ENCODE results near the gene RIMBP2.

The RIMBP2 gene

GRCh38 chr12:130414381-130414780, 301.7 kb downstream of the RIMBP2 start (continued):
- TF ChIP-seq ZSCAN5A (tag by site-specific recombination; IDR thresholded peaks at IDR 0.05) = no peak
- TF ChIP-seq ZNF837 (tag by site-specific recombination; IDR thresholded peaks at IDR 0.05) = no peak
- TF ChIP-seq ZNF140 (tag by site-specific recombination; IDR thresholded peaks at IDR 0.05) = no peak
- TF ChIP-seq AEBP2 (tag by site-specific recombination; IDR thresholded peaks at IDR 0.05; ENCODE audit: borderline replicate concordance) = no peak
- TF ChIP-seq ZNF416 (tag by site-specific recombination; IDR thresholded peaks at IDR 0.05) = no peak
- TF ChIP-seq, protein P1, sequence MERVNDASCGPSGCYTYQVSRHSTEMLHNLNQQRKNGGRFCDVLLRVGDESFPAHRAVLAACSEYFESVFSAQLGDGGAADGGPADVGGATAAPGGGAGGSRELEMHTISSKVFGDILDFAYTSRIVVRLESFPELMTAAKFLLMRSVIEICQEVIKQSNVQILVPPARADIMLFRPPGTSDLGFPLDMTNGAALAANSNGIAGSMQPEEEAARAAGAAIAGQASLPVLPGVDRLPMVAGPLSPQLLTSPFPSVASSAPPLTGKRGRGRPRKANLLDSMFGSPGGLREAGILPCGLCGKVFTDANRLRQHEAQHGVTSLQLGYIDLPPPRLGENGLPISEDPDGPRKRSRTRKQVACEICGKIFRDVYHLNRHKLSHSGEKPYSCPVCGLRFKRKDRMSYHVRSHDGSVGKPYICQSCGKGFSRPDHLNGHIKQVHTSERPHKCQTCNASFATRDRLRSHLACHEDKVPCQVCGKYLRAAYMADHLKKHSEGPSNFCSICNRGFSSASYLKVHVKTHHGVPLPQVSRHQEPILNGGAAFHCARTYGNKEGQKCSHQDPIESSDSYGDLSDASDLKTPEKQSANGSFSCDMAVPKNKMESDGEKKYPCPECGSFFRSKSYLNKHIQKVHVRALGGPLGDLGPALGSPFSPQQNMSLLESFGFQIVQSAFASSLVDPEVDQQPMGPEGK (tag by site-specific recombination; IDR thresholded peaks at IDR 0.05) = no peak
- TF ChIP-seq ZNF302 (tag by site-specific recombination; IDR thresholded peaks at IDR 0.05; ENCODE audit: low read depth) = no peak

GRCh38 chr12:130413909-130414308, 302.2 kb downstream of the RIMBP2 start:
- Histone ChIP-seq H3K27ac (ENCODE audit: extremely low read depth, low read depth, low read length) (no peak overlapping the region), H3K4me3 (ENCODE audit: low read depth, low read length) (no peak overlapping the region), H3K36me3 (ENCODE audit: control insufficient read depth in 2 of 2, insufficient read depth in 1 of 2, low read length in 2 of 2) (no peaks in the 10 kb centered on the region), H3K9me3 (ENCODE audit: control insufficient read depth, insufficient read depth, low read depth, low read length) (no peaks in the 10 kb centered on the region), H3K4me1 (ENCODE audit: control insufficient read depth, insufficient read depth, low read length) (no peaks in the 10 kb centered on the region)
- ChIA-PET CTCF (no interaction called here), POLR2A (no interaction called here)
- no peak for TF ChIP-seq ZBTB6 (tag by site-specific recombination; IDR thresholded peaks at IDR 0.05)
- no peak for TF ChIP-seq ZNF785 (tag by site-specific recombination; IDR thresholded peaks at IDR 0.05)
- TF ChIP-seq ZNF747 (tag by site-specific recombination; IDR thresholded peaks at IDR 0.05) = no peak
- no peak for TF ChIP-seq ZNF654 (tag by site-specific recombination; IDR thresholded peaks at IDR 0.05; ENCODE audit: low read depth)
- TF ChIP-seq ZFHX2 (tag by site-specific recombination; conservative IDR thresholded peaks at IDR 0.05) = no peak
- TF ChIP-seq, protein P2, sequence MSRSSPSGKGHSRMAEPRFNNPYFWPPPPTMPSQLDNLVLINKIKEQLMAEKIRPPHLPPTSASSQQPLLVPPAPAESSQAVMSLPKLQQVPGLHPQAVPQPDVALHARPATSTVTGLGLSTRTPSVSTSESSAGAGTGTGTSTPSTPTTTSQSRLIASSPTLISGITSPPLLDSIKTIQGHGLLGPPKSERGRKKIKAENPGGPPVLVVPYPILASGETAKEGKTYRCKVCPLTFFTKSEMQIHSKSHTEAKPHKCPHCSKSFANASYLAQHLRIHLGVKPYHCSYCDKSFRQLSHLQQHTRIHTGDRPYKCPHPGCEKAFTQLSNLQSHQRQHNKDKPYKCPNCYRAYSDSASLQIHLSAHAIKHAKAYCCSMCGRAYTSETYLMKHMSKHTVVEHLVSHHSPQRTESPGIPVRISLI (tag by site-specific recombination; IDR thresholded peaks at IDR 0.05) = no peak
- TF ChIP-seq, protein P3, sequence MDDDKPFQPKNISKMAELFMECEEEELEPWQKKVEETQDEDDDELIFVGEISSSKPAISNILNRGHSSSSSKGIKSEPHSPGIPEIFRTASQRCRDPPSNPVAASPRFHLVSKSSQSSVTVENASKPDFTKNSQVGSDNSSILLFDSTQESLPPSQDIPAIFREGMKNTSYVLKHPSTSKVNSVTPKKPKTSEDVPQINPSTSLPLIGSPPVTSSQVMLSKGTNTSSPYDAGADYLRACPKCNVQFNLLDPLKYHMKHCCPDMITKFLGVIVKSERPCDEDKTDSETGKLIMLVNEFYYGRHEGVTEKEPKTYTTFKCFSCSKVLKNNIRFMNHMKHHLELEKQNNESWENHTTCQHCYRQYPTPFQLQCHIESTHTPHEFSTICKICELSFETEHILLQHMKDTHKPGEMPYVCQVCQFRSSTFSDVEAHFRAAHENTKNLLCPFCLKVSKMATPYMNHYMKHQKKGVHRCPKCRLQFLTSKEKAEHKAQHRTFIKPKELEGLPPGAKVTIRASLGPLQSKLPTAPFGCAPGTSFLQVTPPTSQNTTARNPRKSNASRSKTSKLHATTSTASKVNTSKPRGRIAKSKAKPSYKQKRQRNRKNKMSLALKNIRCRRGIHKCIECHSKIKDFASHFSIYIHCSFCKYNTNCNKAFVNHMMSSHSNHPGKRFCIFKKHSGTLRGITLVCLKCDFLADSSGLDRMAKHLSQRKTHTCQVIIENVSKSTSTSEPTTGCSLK (tag by site-specific recombination; IDR thresholded peaks at IDR 0.05) = no peak
- TF ChIP-seq ZNF707 (tag by site-specific recombination; IDR thresholded peaks at IDR 0.05) = no peak
- TF ChIP-seq, protein P4, sequence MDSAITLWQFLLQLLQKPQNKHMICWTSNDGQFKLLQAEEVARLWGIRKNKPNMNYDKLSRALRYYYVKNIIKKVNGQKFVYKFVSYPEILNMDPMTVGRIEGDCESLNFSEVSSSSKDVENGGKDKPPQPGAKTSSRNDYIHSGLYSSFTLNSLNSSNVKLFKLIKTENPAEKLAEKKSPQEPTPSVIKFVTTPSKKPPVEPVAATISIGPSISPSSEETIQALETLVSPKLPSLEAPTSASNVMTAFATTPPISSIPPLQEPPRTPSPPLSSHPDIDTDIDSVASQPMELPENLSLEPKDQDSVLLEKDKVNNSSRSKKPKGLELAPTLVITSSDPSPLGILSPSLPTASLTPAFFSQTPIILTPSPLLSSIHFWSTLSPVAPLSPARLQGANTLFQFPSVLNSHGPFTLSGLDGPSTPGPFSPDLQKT (IDR thresholded peaks at IDR 0.05; ENCODE audit: borderline replicate concordance, low read depth, low read length) = no peak

All from HEK293 (cell line).